ENCODE data around the gene FCN1. TPM values are rescaled to one million over a fixed set of nuclear protein-coding genes. Genes with fewer than 3 reads are reported as not detected.

FCN1 gene
- total RNA-seq, result not detected in 2 replicates

DNA sequence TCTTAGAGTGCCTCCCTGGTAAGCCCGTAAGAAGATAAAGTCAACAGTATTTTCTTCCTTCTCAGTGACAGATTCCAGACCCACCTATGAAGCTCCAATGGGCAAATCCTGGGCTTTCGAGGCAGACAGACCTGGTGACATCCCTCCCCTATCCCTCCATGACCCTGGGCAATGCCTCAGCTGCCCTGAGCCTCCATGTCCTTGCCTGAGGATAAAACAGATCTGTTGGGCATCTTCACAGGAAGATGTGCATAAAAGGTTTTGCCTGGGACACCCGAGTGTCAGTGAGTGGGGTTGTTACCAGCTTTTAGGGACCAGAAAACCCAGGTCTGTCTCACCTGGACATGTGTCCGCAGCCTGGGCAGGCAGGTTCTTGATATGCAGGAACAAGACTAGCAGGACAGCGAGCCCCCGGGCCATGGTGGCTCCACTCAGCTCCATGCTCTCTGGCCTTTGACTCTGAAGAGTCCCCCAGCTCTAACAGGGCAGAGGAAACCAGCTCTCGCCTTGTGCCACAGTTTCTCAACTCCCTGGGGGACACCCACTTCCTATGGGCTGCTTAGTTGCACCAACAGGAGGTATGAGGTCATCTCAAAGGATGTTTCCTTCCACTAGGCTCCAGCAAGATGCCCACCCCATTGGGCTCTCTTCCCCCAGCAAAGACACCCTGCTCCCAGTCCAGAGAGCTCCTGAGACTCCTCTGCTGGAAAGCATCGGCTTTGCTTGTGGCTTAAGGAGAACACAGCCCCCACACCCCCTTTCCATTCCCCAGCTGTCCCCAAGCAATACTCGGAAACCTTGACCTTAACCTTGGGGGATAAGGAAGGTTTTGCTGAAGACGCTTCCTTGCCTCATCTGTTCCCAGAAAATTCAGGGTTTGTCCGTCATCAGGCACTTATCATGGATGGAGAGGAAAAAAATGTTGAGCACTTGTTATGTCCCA lies at the start of gene FCN1:
Gene FCN1 (minus strand): TSS at position 482 of the 943 bp plus-strand sequence. CDS start 41 bp downstream, at position 441.

GRCh38 chr9:134880484-134881312 lies 37.0 kb downstream of the FCN1 start, which contains the start of gene FCN2:
Gene FCN2 (plus strand): TSS chr9:134880810. CDS start chr9:134880822, 12 bp downstream.

Other genes starting within 250 kb of the FCN1 start
- gene FCN2, start 37.1 kb downstream of the FCN1 start, total RNA-seq, result not detected in 2 replicates
- gene OLFM1, start 169.8 kb upstream of the FCN1 start, total RNA-seq, result 2.4 and 2.9 TPM in 2 replicates